Pulmonary artery endothelial cell (primary cell): ENCODE data around the gene TUBAL3. TPM values are rescaled to one million over a fixed set of nuclear protein-coding genes. Genes with fewer than 3 reads are reported as not detected.

Source experiments
- total RNA-seq: library from RNA; depleted of rRNA; stranded (reverse); fragments of >200 nt; gene quantifications from 2 replicates; pipeline ENCODE4 v1.2.3, GENCODE V29; 2014

TUBAL3 gene
- total RNA-seq, 1 donor from 2014 or later = 0.73 TPM

Other genes starting within 250 kb of the TUBAL3 start
- not detected in 2 replicates for gene AKR1C8, start 219.7 kb downstream of the TUBAL3 start, total RNA-seq
- not detected in 2 replicates for gene AKR1C4, start 208.0 kb downstream of the TUBAL3 start, total RNA-seq
- gene UCN3, start 39.9 kb downstream of the TUBAL3 start, total RNA-seq = not detected in 2 replicates
- 35.3 and 44.1 TPM in 2 replicates for gene NET1, start 7.7 kb upstream of the TUBAL3 start, total RNA-seq
- not detected in 2 replicates for gene CALML5, start 94.7 kb upstream of the TUBAL3 start, total RNA-seq
- gene CALML3, start 120.1 kb upstream of the TUBAL3 start, total RNA-seq = not detected in 2 replicates